H9 (cell line): ENCODE measurements around the gene KRTAP22-1. TPM values are rescaled to one million over a fixed set of nuclear protein-coding genes. Genes with fewer than 3 reads are reported as not detected.

Experiments used
- DNase-seq: peaks from one replicate; pipeline ENCODE4 v3.0.0-alpha.2; 2017
- H2AFZ ChIP-seq: one replicate; pipeline ENCODE4 v1.6.1; 2013; ENCODE audit warnings: mild to moderate bottlenecking, low read length, control low read depth, moderate library complexity
- H2AK5ac ChIP-seq: 2 replicates; pipeline ENCODE4 v1.6.1; 2013; ENCODE audit warnings: low read length, control low read depth, mixed read lengths; ENCODE audit not compliant: insufficient read length
- H2BK120ac ChIP-seq: one replicate; pipeline ENCODE4 v1.6.1; 2013; ENCODE audit warnings: low read depth, mild to moderate bottlenecking, low read length, control low read depth, inconsistent platforms; ENCODE audit not compliant: poor library complexity, severe bottlenecking
- H2BK12ac ChIP-seq: 2 replicates; pipeline ENCODE4 v1.6.1; 2013; ENCODE audit warnings: low read length, control low read depth, mixed read lengths, low read depth; ENCODE audit not compliant: insufficient read length
- H2BK15ac ChIP-seq: 2 replicates; pipeline ENCODE4 v1.6.1; 2013; ENCODE audit warnings: low read depth, low read length, control low read depth
- H2BK20ac ChIP-seq: one replicate; pipeline ENCODE4 v1.6.1; 2013; ENCODE audit warnings: low read depth, mild to moderate bottlenecking, low read length, control low read depth, inconsistent platforms; ENCODE audit not compliant: poor library complexity, severe bottlenecking
- H2BK5ac ChIP-seq: 2 replicates; pipeline ENCODE4 v1.6.1; 2013; ENCODE audit warnings: low read length, control low read depth, mixed read lengths; ENCODE audit not compliant: insufficient read length
- H3K14ac ChIP-seq: 2 replicates; pipeline ENCODE4 v1.6.1; 2013; ENCODE audit warnings: low read length, control low read depth; ENCODE audit not compliant: insufficient read depth
- H3K18ac ChIP-seq: 2 replicates; pipeline ENCODE4 v1.6.1; 2013; ENCODE audit warnings: low read depth, mild to moderate bottlenecking, mixed read lengths, low read length, control low read depth; ENCODE audit not compliant: insufficient read length
- H3K23ac ChIP-seq: 2 replicates; pipeline ENCODE4 v1.6.1; 2013; ENCODE audit warnings: low read length, control low read depth, mixed read lengths, low read depth; ENCODE audit not compliant: insufficient read length
- H3K23me2 ChIP-seq: 2 replicates; pipeline ENCODE4 v1.6.1; 2013; ENCODE audit warnings: low read depth, mild to moderate bottlenecking, mixed read lengths, low read length, control low read depth; ENCODE audit not compliant: insufficient read length, poor library complexity, severe bottlenecking
- H3K27ac ChIP-seq: 2 replicates; pipeline ENCODE4 v1.5.1; 2013; ENCODE audit warnings: low read length, control low read depth, mixed read lengths, low read depth; ENCODE audit not compliant: insufficient read length
- H3K27me3 ChIP-seq: 2 replicates; pipeline ENCODE4 v1.6.1; 2013; ENCODE audit warnings: low read length, control low read depth, inconsistent platforms; ENCODE audit not compliant: insufficient read depth
- H3K4ac ChIP-seq: 2 replicates; pipeline ENCODE4 v1.6.1; 2013; ENCODE audit warnings: low read depth, mild to moderate bottlenecking, control low read depth, inconsistent platforms, low read length, moderate library complexity
- H3K4me1 ChIP-seq: 2 replicates; pipeline ENCODE4 v1.6.1; 2013; ENCODE audit warnings: low read length, control low read depth, inconsistent platforms; ENCODE audit not compliant: insufficient read depth
- H3K4me2 ChIP-seq: 2 replicates; pipeline ENCODE4 v1.6.1; 2013; ENCODE audit warnings: low read length, control low read depth, mixed read lengths; ENCODE audit not compliant: insufficient read length, insufficient read depth
- H3K56ac ChIP-seq: 2 replicates; pipeline ENCODE4 v1.6.1; 2013; ENCODE audit warnings: low read depth, mild to moderate bottlenecking, mixed read lengths, low read length, control low read depth; ENCODE audit not compliant: insufficient read length
- H3K79me1 ChIP-seq: 2 replicates; pipeline ENCODE4 v1.6.1; 2013; ENCODE audit warnings: low read depth, mild to moderate bottlenecking, moderate library complexity, low read length, control low read depth, inconsistent platforms; ENCODE audit not compliant: insufficient read depth, poor library complexity, severe bottlenecking
- H3K79me2 ChIP-seq: 2 replicates; pipeline ENCODE4 v1.6.1; 2013; ENCODE audit warnings: low read length, control low read depth, inconsistent platforms; ENCODE audit not compliant: insufficient read depth
- H3K9ac ChIP-seq: 2 replicates; pipeline ENCODE4 v1.6.1; 2013; ENCODE audit warnings: low read length, control low read depth, mixed read lengths; ENCODE audit not compliant: insufficient read length; ENCODE audit errors: extremely low read depth
- H3K9me3 ChIP-seq: one replicate; pipeline ENCODE4 v1.6.1; 2013; ENCODE audit warnings: low read depth, low read length, inconsistent platforms; ENCODE audit not compliant: control insufficient read depth
- H3T11ph ChIP-seq: one replicate; pipeline ENCODE4 v1.6.1; 2013; ENCODE audit warnings: mild to moderate bottlenecking, low read length, control low read depth, inconsistent platforms
- H4K20me1 ChIP-seq: one replicate; pipeline ENCODE4 v1.6.1; 2013; ENCODE audit not compliant: control insufficient read depth, insufficient read length, insufficient read depth
- H4K5ac ChIP-seq: 2 replicates; pipeline ENCODE4 v1.6.1; 2013; ENCODE audit warnings: low read depth, mild to moderate bottlenecking, mixed read lengths, low read length, control low read depth; ENCODE audit not compliant: insufficient read length
- H4K8ac ChIP-seq: replicated peaks from 2 replicates; pipeline ENCODE4 v1.6.1; 2013; ENCODE audit warnings: low read length, control low read depth, mixed read lengths, low read depth; ENCODE audit not compliant: insufficient read length
- H4K91ac ChIP-seq: 2 replicates; pipeline ENCODE4 v1.6.1; 2013; ENCODE audit warnings: low read depth, mild to moderate bottlenecking, moderate library complexity, mixed read lengths, low read length, control low read depth; ENCODE audit not compliant: insufficient read length
- H3K27ac Mint-ChIP-seq, 3 experiments: 2 replicates in 2 of 3; 3 replicates in 1 of 3; pipeline ENCODE4 v1.8.0; 2020 to 2021; ENCODE audit warnings: mixed read lengths in 3 of 3, mild to moderate bottlenecking in 1 of 3, moderate library complexity in 1 of 3
- H3K27me3 Mint-ChIP-seq: 2 replicates; pipeline ENCODE4 v1.8.0; 2021; ENCODE audit warnings: low read depth, mild to moderate bottlenecking, moderate library complexity, mixed read lengths
- H3K36me3 Mint-ChIP-seq, 3 experiments: 2 replicates in 2 of 3; 3 replicates in 1 of 3; pipeline ENCODE4 v1.8.0; 2020 to 2021; ENCODE audit warnings: low read depth in 3 of 3, mixed read lengths in 3 of 3; ENCODE audit not compliant: insufficient read depth in 1 of 3
- H3K4me1 Mint-ChIP-seq, 2 experiments: 2 replicates each; pipeline ENCODE4 v1.8.0; 2020; ENCODE audit warnings: mixed read lengths in 2 of 2
- H3K4me3 Mint-ChIP-seq, 2 experiments: 2 replicates in 1 of 2; 3 replicates in 1 of 2; pipeline ENCODE4 v1.8.0; 2020 to 2021; ENCODE audit warnings: mild to moderate bottlenecking in 2 of 2, mixed read lengths in 2 of 2, moderate library complexity in 1 of 2
- H3K9me3 Mint-ChIP-seq, 2 experiments: 2 replicates in 1 of 2; 3 replicates in 1 of 2; pipeline ENCODE4 v1.8.0; 2020; ENCODE audit warnings: mild to moderate bottlenecking in 2 of 2, mixed read lengths in 2 of 2, moderate library complexity in 1 of 2
- WGBS: extraction: QIAGEN DNeasy Blood & Tissue Kit; methylation state at CpG from one replicate; pipeline ENCODE4 v1.1.7; 2013; ENCODE audit warnings: missing lambda C conversion rate, low lambda C conversion rate, mixed read lengths; ENCODE audit not compliant: insufficient read length; ENCODE audit errors: extremely low coverage; 5-methylcytosine and 5-hydroxymethylcytosine counted together
- total RNA-seq: library from RNA; stranded (reverse); gene quantifications from 2 replicates; pipeline ENCODE4 v1.2.1, GENCODE V29; 2021
- TF ChIP-seq, protein P1 (sequence below): fragments of 200-600 bp; sonication (generic); conservative IDR thresholded peaks from 3 replicates; pipeline ENCODE4 v1.8.0; 2021; ENCODE audit warnings: antibody characterized with exemption, mild to moderate bottlenecking

The KRTAP22-1 gene
- total RNA-seq, 1 experiment from 2014 or later = not detected

DNA sequence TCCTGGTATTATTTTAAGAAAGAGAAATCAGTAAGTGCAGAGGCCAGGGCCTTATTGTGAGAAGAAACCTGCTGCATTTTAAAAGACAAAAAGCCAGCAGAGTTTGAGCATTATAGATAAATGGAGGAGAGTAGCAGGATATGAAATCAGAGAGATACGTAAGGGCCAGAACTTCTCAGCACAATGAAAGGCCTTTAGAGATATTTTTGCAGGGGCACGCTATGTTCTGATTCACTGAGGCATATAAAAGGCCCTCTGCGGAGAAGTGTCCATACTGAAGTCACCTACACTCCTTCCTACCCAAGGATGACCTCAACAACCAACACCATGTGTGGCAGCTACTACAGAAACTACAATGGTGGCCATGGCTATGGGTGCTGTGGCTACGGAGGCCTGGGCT is 8.7 kb upstream of the KRTAP22-1 start, which contains the start of gene KRTAP6-3:
TSS of gene KRTAP6-3 (plus strand) at position 301 of the 400 bp plus-strand sequence. CDS start at position 307, 6 bp downstream.
- Histone ChIP-seq H2BK20ac (no peak within 1 kb of the TSS), H3K79me1 (no peaks in the 10 kb centered on the region), H3K23ac (no peak within 1 kb of the TSS), H3K14ac (no peak within 1 kb of the TSS), H3K27me3 (no peaks in the 10 kb centered on the region), H2BK12ac (no peak within 1 kb of the TSS), H3K9ac (no peak within 1 kb of the TSS), H3K9me3 (no peaks in the 10 kb centered on the region), H2AFZ (no peak within 1 kb of the TSS), H3K23me2 (no peaks in the 10 kb centered on the region), H4K8ac (no peak within 1 kb of the TSS), H2BK120ac (no peak within 1 kb of the TSS), H4K5ac (no peak within 1 kb of the TSS), H2BK5ac (no peak within 1 kb of the TSS), H4K20me1 (no peaks in the 10 kb centered on the region), H3K4me1 (no peaks in the 10 kb centered on the region), H3K79me2 (no peaks in the 10 kb centered on the region), H2BK15ac (no peak within 1 kb of the TSS), H3T11ph (no peak within 1 kb of the TSS), H2AK5ac (no peak within 1 kb of the TSS), H3K4ac (no peak within 1 kb of the TSS), H3K18ac (no peak within 1 kb of the TSS), H3K27ac (no peak within 1 kb of the TSS), H3K4me2 (no peak within 1 kb of the TSS), H4K91ac (no peak within 1 kb of the TSS), H3K56ac (no peak within 1 kb of the TSS)
- DNase-seq = no peak
- peaks cover 0 to 10% (median 0%) of the 10 kb centered on the region in 3 experiments; a peak in 1 of 7 replicates for H3K36me3 Mint-ChIP-seq
- H3K4me1 Mint-ChIP-seq = no peaks in the 10 kb centered on the region
- peaks cover 0 to 26% of the 10 kb centered on the region in 2 experiments; a peak in 2 of 5 replicates for H3K9me3 Mint-ChIP-seq
- no CpG with 5 or more reads among the region's 4 CpGs for WGBS
- no peak within 1 kb of the TSS for H3K27ac Mint-ChIP-seq
- TF ChIP-seq, protein P1, sequence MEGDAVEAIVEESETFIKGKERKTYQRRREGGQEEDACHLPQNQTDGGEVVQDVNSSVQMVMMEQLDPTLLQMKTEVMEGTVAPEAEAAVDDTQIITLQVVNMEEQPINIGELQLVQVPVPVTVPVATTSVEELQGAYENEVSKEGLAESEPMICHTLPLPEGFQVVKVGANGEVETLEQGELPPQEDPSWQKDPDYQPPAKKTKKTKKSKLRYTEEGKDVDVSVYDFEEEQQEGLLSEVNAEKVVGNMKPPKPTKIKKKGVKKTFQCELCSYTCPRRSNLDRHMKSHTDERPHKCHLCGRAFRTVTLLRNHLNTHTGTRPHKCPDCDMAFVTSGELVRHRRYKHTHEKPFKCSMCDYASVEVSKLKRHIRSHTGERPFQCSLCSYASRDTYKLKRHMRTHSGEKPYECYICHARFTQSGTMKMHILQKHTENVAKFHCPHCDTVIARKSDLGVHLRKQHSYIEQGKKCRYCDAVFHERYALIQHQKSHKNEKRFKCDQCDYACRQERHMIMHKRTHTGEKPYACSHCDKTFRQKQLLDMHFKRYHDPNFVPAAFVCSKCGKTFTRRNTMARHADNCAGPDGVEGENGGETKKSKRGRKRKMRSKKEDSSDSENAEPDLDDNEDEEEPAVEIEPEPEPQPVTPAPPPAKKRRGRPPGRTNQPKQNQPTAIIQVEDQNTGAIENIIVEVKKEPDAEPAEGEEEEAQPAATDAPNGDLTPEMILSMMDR = no peak
- no peaks in the 10 kb centered on the region for H3K27me3 Mint-ChIP-seq
- H3K4me3 Mint-ChIP-seq = no peak within 1 kb of the TSS
